GM12892 (cell line): ENCODE data around the gene WNK2.

ENCODE experiments used
- POLR2A ChIP-seq: IDR thresholded peaks from 2 replicates; pipeline ENCODE4 v1.6.1; 2011; ENCODE audit warnings: low read depth, low read length, control low read depth
- POLR2AphosphoS5 ChIP-seq: IDR thresholded peaks from 2 replicates; pipeline ENCODE4 v1.6.1; 2011; ENCODE audit warnings: low read depth, low read length, control low read depth

GRCh38 chr9:93261735-93262523 lies 78.0 kb downstream of the WNK2 start:
- TF ChIP-seq POLR2A = no peak
- no peak for TF ChIP-seq POLR2AphosphoS5
